Trophoblast cell (in vitro differentiated cells and primary cell): ENCODE data around the gene CARD9.

Source experiments
- DNase-seq, 2 donors: peaks; one replicate each; pipeline ENCODE4 v3.0.0-alpha.2; 2016
- H2AFZ ChIP-seq: 2 replicates; pipeline ENCODE4 v1.6.1; 2013; ENCODE audit warnings: low read length, moderate library complexity, mild to moderate bottlenecking; ENCODE audit not compliant: insufficient read depth, poor library complexity
- H2AK5ac ChIP-seq: 2 replicates; pipeline ENCODE4 v1.6.1; 2013; ENCODE audit warnings: mild to moderate bottlenecking, low read length
- H2BK120ac ChIP-seq: 2 replicates; pipeline ENCODE4 v1.6.1; 2013; ENCODE audit warnings: low read length, mild to moderate bottlenecking, moderate library complexity; ENCODE audit not compliant: insufficient read depth, poor library complexity
- H2BK12ac ChIP-seq: 2 replicates; pipeline ENCODE4 v1.6.1; 2013; ENCODE audit warnings: mild to moderate bottlenecking, low read length, moderate library complexity
- H2BK5ac ChIP-seq: 2 replicates; pipeline ENCODE4 v1.6.1; 2013; ENCODE audit warnings: low read length, low read depth, moderate library complexity, mild to moderate bottlenecking; ENCODE audit not compliant: poor library complexity
- H3K14ac ChIP-seq: 2 replicates; pipeline ENCODE4 v1.6.1; 2013; ENCODE audit warnings: mild to moderate bottlenecking, low read length
- H3K18ac ChIP-seq: 2 replicates; pipeline ENCODE4 v1.6.1; 2013; ENCODE audit warnings: mild to moderate bottlenecking, low read length
- H3K23ac ChIP-seq: 2 replicates; pipeline ENCODE4 v1.6.1; 2013; ENCODE audit warnings: low read length
- H3K27ac ChIP-seq: 2 replicates; pipeline ENCODE4 v1.5.1; 2013; ENCODE audit warnings: low read depth, mild to moderate bottlenecking, inconsistent platforms, low read length, moderate library complexity
- H3K27me3 ChIP-seq: 2 replicates; pipeline ENCODE4 v1.6.1; 2013; ENCODE audit warnings: inconsistent platforms, mild to moderate bottlenecking, low read length, moderate library complexity; ENCODE audit not compliant: insufficient read depth
- H3K36me3 ChIP-seq, 2 experiments: 1 replicate in 1 of 2; 2 replicates in 1 of 2; pipeline ENCODE4 v1.6.1; 2013; ENCODE audit warnings: low read length in 2 of 2, mild to moderate bottlenecking in 2 of 2, moderate library complexity in 1 of 2; ENCODE audit not compliant: insufficient read depth in 2 of 2, control insufficient read depth in 1 of 2
- H3K4ac ChIP-seq: 2 replicates; pipeline ENCODE4 v1.6.1; 2013; ENCODE audit warnings: low read depth, mild to moderate bottlenecking, low read length, moderate library complexity
- H3K4me1 ChIP-seq, 2 experiments: 1 replicate in 1 of 2; 2 replicates in 1 of 2; pipeline ENCODE4 v1.6.1; 2013; ENCODE audit warnings: low read length in 2 of 2, mild to moderate bottlenecking in 2 of 2, moderate library complexity in 1 of 2; ENCODE audit not compliant: insufficient read depth in 2 of 2, control insufficient read depth in 1 of 2
- H3K4me2 ChIP-seq: 2 replicates; pipeline ENCODE4 v1.6.1; 2013; ENCODE audit warnings: inconsistent platforms, mild to moderate bottlenecking, low read length, moderate library complexity
- H3K4me3 ChIP-seq: 2 replicates; pipeline ENCODE4 v1.5.1; 2013; ENCODE audit warnings: mild to moderate bottlenecking, low read depth, low read length, inconsistent platforms
- H3K79me1 ChIP-seq: one replicate; pipeline ENCODE4 v1.6.1; 2013; ENCODE audit warnings: low read length
- H3K79me2 ChIP-seq: 2 replicates; pipeline ENCODE4 v1.6.1; 2013; ENCODE audit warnings: low read length, mild to moderate bottlenecking; ENCODE audit not compliant: control insufficient read depth, insufficient read depth, poor library complexity
- H3K9ac ChIP-seq: 2 replicates; pipeline ENCODE4 v1.6.1; 2013; ENCODE audit warnings: mild to moderate bottlenecking, low read length
- H3K9me3 ChIP-seq: 2 replicates; pipeline ENCODE4 v1.6.1; 2013; ENCODE audit warnings: low read depth, mild to moderate bottlenecking, control low read depth, inconsistent platforms, low read length; ENCODE audit not compliant: insufficient read depth
- H4K12ac ChIP-seq: 2 replicates; pipeline ENCODE4 v1.6.1; 2013; ENCODE audit warnings: low read depth, mild to moderate bottlenecking, low read length, moderate library complexity
- H4K8ac ChIP-seq: 2 replicates; pipeline ENCODE4 v1.6.1; 2013; ENCODE audit warnings: low read depth, mild to moderate bottlenecking, low read length, moderate library complexity
- H4K91ac ChIP-seq: one replicate; pipeline ENCODE4 v1.6.1; 2013; ENCODE audit warnings: low read depth, mild to moderate bottlenecking, low read length, moderate library complexity
- WGBS: extraction: QIAGEN DNeasy Blood & Tissue Kit; methylation state at CpG from one replicate; pipeline ENCODE4 v1.1.7; 2013; ENCODE audit warnings: missing lambda C conversion rate; ENCODE audit not compliant: insufficient read length, insufficient coverage; ENCODE audit errors: extremely low coverage; 5-methylcytosine and 5-hydroxymethylcytosine counted together

Gene CARD9

DNA sequence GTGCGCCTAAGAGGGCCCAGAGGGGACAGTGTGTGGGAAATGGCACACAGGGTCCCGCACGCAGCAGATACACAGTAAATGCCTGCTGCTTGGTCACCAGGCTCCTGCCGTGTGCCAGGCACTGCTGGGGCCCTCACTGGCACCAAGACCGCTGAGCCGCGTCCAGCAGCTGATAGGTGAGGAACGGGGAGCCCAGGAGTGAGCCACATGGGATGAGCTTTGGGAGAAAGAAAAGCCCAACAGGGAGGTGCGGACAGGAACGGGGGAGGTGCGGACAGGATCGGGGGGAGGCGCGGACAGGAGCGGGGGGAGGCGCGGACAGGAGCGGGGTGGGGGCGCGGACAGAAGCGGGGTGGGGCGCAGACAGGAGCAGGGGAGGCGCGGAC lies 29.6 kb downstream of the CARD9 start:
- Histone ChIP-seq H3K79me2 (no peaks in the 10 kb centered on the region), H3K4ac (no peak overlapping the region), H2BK12ac (no peak overlapping the region), H4K91ac (no peak overlapping the region), H3K4me2 (no peak overlapping the region), H3K4me1 (peaks cover 22 to 26% of the 10 kb centered on the region in 2 experiments), H3K27me3 (no peaks in the 10 kb centered on the region), H3K14ac (no peak overlapping the region), H2BK5ac (no peak overlapping the region), H4K8ac (no peak overlapping the region), H2AK5ac (no peak overlapping the region), H3K36me3 (peaks cover 12 to 14% of the 10 kb centered on the region in 2 experiments), H3K27ac (no peak overlapping the region), H3K23ac (no peak overlapping the region), H3K79me1 (peaks cover 3% of the 10 kb centered on the region), H3K9ac (no peak overlapping the region), H4K12ac (no peak overlapping the region), H3K18ac (no peak overlapping the region), H3K4me3 (no peak overlapping the region), H3K9me3 (no peaks in the 10 kb centered on the region), H2AFZ (no peak overlapping the region), H2BK120ac (no peak overlapping the region)
- no CpG with 5 or more reads among the region's 24 CpGs for WGBS
- no peak for DNase-seq

DNA sequence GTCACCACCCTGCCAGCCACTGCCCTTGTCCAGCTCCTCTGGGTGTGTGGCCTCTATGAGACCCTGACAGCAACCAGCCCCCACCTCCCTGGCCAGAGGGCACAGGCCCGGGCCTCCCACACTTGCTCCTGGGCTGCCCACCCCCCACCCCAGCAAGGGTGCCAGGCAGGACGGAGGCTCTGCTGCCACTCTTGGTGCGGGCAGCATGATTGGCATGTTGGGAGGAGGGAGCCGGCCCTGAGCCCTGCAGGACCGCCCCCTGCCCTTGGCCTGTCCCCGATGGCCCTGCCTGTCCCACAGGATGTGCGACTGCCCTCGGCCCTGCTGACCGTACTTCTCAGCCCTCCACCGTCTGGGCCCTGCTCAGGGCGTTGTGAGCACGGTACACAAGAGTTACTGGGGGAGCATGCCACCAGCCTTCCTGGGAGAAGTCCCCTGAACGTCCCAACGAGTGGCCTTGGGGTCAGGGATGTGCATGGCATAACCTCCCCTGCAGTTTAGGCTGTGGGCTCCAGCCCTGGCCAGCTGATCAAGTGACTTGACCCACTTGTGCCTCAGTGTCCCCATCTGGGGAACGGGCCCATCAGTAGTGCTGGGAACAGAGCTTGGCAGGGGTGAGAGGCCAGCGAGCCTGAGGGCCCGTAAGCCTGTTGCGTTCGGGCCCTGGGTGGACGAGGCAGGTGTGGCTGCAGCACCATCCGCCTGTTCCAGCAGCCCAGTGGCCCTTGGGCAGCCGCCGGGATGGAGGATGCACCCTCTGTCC lies 30.2 kb downstream of the CARD9 start:
- Histone ChIP-seq H3K27ac (no peak overlapping the region), H2BK120ac (no peak overlapping the region), H2AK5ac (no peak overlapping the region), H2AFZ (no peak overlapping the region), H3K79me1 (peaks cover 3% of the 10 kb centered on the region), H3K4me1 (peaks cover 22 to 26% of the 10 kb centered on the region in 2 experiments), H3K9ac (no peak overlapping the region), H2BK5ac (no peak overlapping the region), H3K79me2 (no peaks in the 10 kb centered on the region), H3K9me3 (no peaks in the 10 kb centered on the region), H3K4ac (no peak overlapping the region), H3K14ac (no peak overlapping the region), H3K23ac (no peak overlapping the region), H4K91ac (no peak overlapping the region), H3K4me3 (no peak overlapping the region), H3K27me3 (no peaks in the 10 kb centered on the region), H4K12ac (no peak overlapping the region), H3K18ac (no peak overlapping the region), H4K8ac (no peak overlapping the region), H3K4me2 (peak overlapping the region; percentile 82), H3K36me3 (peaks cover 15 to 16% of the 10 kb centered on the region in 2 experiments), H2BK12ac (no peak overlapping the region)
- WGBS, result no CpG with 5 or more reads among the region's 23 CpGs
- DNase-seq, result no peak

GRCh38 chr9:136342181-136343120 lies 31.0 kb downstream of the CARD9 start:
- H4K91ac ChIP-seq, result peak overlapping the region; percentile 10
- no peak overlapping the region for H2BK120ac ChIP-seq
- H3K79me2 ChIP-seq, result no peaks in the 10 kb centered on the region
- H3K27ac ChIP-seq, result no peak overlapping the region
- H2AK5ac ChIP-seq, result peak overlapping the region; percentile 14
- peaks cover 22 to 26% of the 10 kb centered on the region in 2 experiments for H3K4me1 ChIP-seq
- H2BK12ac ChIP-seq, result no peak overlapping the region
- H3K36me3 ChIP-seq, result peaks cover 21 to 23% of the 10 kb centered on the region in 2 experiments
- no peak overlapping the region for H3K9ac ChIP-seq
- peak overlapping the region; percentile 22 for H4K8ac ChIP-seq
- H3K18ac ChIP-seq, result no peak overlapping the region
- no peak overlapping the region for H2BK5ac ChIP-seq
- H3K4me3 ChIP-seq, result peak overlapping the region; percentile 58
- H3K23ac ChIP-seq, result no peak overlapping the region
- no peak overlapping the region for H4K12ac ChIP-seq
- DNase-seq, result peak; percentile 27 to 51
- peaks cover 3% of the 10 kb centered on the region for H3K79me1 ChIP-seq
- peak overlapping the region; percentile 82 for H3K4me2 ChIP-seq
- no peaks in the 10 kb centered on the region for H3K9me3 ChIP-seq
- H3K4ac ChIP-seq, result no peak overlapping the region
- WGBS, result no CpG with 5 or more reads among the region's 60 CpGs
- H3K27me3 ChIP-seq, result no peaks in the 10 kb centered on the region
- no peak overlapping the region for H2AFZ ChIP-seq
- H3K14ac ChIP-seq, result peak overlapping the region; percentile 13

DNA sequence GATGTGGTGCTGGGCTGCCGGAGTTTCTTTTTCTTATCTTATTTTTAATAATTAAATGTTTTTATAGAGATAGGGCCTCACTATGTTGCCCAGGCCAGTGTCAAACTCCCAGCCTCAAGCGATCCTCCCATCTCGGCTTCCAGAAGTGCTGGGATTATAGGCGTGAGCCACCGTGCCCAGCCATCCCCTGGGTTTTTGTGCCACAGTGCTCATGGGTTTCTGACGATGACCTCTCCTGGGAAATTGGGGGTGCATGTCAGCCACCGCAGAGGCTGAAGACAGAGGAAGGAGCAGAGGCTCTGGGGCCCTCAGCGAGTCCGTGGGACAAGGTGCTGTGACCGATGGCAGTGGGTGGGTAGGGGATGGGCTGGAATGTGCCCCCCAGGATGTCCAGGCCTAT lies 31.7 kb downstream of the CARD9 start:
- Histone ChIP-seq H3K4me1 (peaks cover 22 to 26% of the 10 kb centered on the region in 2 experiments), H3K9ac (no peak overlapping the region), H3K23ac (no peak overlapping the region), H3K79me1 (peaks cover 3% of the 10 kb centered on the region), H3K27me3 (no peaks in the 10 kb centered on the region), H3K36me3 (peaks cover 28% of the 10 kb centered on the region in 2 experiments), H3K9me3 (no peaks in the 10 kb centered on the region), H4K12ac (no peak overlapping the region), H3K4ac (no peak overlapping the region), H2AK5ac (no peak overlapping the region), H3K27ac (no peak overlapping the region), H3K14ac (no peak overlapping the region), H2BK12ac (no peak overlapping the region), H3K79me2 (no peaks in the 10 kb centered on the region), H4K91ac (no peak overlapping the region), H2BK5ac (no peak overlapping the region), H3K4me2 (peak overlapping the region; percentile 82), H3K4me3 (no peak overlapping the region), H2BK120ac (no peak overlapping the region), H3K18ac (no peak overlapping the region), H2AFZ (no peak overlapping the region), H4K8ac (no peak overlapping the region)
- DNase-seq, result no peak
- WGBS, result no CpG with 5 or more reads among the region's 10 CpGs
